Type B pancreatic cell (in vitro differentiated cells): ENCODE data around the gene TMEM139. TPM values are rescaled to one million over a fixed set of nuclear protein-coding genes. Genes with fewer than 3 reads are reported as not detected.

Experiments
- DNase-seq: peaks from one replicate; pipeline ENCODE4 v3.0.0; 2021; ENCODE audit warnings: mixed read lengths; ENCODE audit not compliant: unreplicated experiment; ENCODE audit errors: extremely low spot score
- H3K27ac Mint-ChIP-seq: 2 replicates; pipeline ENCODE4 v1.8.0; 2021; ENCODE audit warnings: mild to moderate bottlenecking, mixed read lengths
- H3K27me3 Mint-ChIP-seq: 2 replicates; pipeline ENCODE4 v1.8.0; 2021; ENCODE audit warnings: mixed read lengths
- H3K36me3 Mint-ChIP-seq: 2 replicates; pipeline ENCODE4 v1.8.0; 2021; ENCODE audit warnings: mixed read lengths
- H3K4me1 Mint-ChIP-seq: one replicate; pipeline ENCODE4 v1.8.0; 2021; ENCODE audit warnings: mixed read lengths; ENCODE audit not compliant: unreplicated experiment
- H3K4me3 Mint-ChIP-seq: 2 replicates; pipeline ENCODE4 v1.8.0; 2021; ENCODE audit warnings: mild to moderate bottlenecking, mixed read lengths
- H3K9me3 Mint-ChIP-seq: 2 replicates; pipeline ENCODE4 v1.8.0; 2021; ENCODE audit warnings: mixed read lengths
- total RNA-seq: library from RNA; stranded (reverse); gene quantifications from 2 replicates; pipeline ENCODE4 v1.2.1, GENCODE V29; 2021; ENCODE audit warnings: low replicate concordance
- TF ChIP-seq, protein P1 (sequence below): fragments of 200-600 bp; sonication (generic); conservative IDR thresholded peaks from 2 replicates; pipeline ENCODE4 v1.5.0; 2021; ENCODE audit warnings: antibody characterized with exemption, mild to moderate bottlenecking

The TMEM139 gene
- total RNA-seq, 1 donor from 2014 or later, result 2.6 TPM

GRCh38 chr7:143244321-143244720, 40.4 kb upstream of the TMEM139 start:
- H3K4me1 Mint-ChIP-seq, result peaks cover 21% of the 10 kb centered on the region
- no peak for DNase-seq
- H3K27ac Mint-ChIP-seq, result no peak overlapping the region
- H3K27me3 Mint-ChIP-seq, result no peaks in the 10 kb centered on the region
- H3K36me3 Mint-ChIP-seq, result no peaks in the 10 kb centered on the region
- TF ChIP-seq, protein P1, sequence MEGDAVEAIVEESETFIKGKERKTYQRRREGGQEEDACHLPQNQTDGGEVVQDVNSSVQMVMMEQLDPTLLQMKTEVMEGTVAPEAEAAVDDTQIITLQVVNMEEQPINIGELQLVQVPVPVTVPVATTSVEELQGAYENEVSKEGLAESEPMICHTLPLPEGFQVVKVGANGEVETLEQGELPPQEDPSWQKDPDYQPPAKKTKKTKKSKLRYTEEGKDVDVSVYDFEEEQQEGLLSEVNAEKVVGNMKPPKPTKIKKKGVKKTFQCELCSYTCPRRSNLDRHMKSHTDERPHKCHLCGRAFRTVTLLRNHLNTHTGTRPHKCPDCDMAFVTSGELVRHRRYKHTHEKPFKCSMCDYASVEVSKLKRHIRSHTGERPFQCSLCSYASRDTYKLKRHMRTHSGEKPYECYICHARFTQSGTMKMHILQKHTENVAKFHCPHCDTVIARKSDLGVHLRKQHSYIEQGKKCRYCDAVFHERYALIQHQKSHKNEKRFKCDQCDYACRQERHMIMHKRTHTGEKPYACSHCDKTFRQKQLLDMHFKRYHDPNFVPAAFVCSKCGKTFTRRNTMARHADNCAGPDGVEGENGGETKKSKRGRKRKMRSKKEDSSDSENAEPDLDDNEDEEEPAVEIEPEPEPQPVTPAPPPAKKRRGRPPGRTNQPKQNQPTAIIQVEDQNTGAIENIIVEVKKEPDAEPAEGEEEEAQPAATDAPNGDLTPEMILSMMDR, result no peak
- no peak overlapping the region for H3K4me3 Mint-ChIP-seq
- peaks cover 5% of the 10 kb centered on the region for H3K9me3 Mint-ChIP-seq

GRCh38 chr7:143245123-143245522, 39.6 kb upstream of the TMEM139 start:
- H3K4me3 Mint-ChIP-seq, result no peak overlapping the region
- no peak overlapping the region for H3K27ac Mint-ChIP-seq
- no peak for DNase-seq
- no peaks in the 10 kb centered on the region for H3K36me3 Mint-ChIP-seq
- no peaks in the 10 kb centered on the region for H3K27me3 Mint-ChIP-seq
- TF ChIP-seq, protein P1, result no peak
- H3K9me3 Mint-ChIP-seq, result peaks cover 5% of the 10 kb centered on the region
- H3K4me1 Mint-ChIP-seq, result peaks cover 20% of the 10 kb centered on the region

GRCh38 chr7:143247372-143247771, 37.4 kb upstream of the TMEM139 start:
- no peaks in the 10 kb centered on the region for H3K36me3 Mint-ChIP-seq
- H3K4me3 Mint-ChIP-seq, result no peak overlapping the region
- TF ChIP-seq, protein P1, result no peak
- H3K27ac Mint-ChIP-seq, result no peak overlapping the region
- DNase-seq, result no peak
- H3K27me3 Mint-ChIP-seq, result no peaks in the 10 kb centered on the region
- peaks cover 12% of the 10 kb centered on the region for H3K4me1 Mint-ChIP-seq
- H3K9me3 Mint-ChIP-seq, result peaks cover 5% of the 10 kb centered on the region

GRCh38 chr7:143248761-143249354, 35.9 kb upstream of the TMEM139 start:
- peak overlapping the region; percentile 59 for H3K27ac Mint-ChIP-seq

GRCh38 chr7:143250199-143250598, 34.6 kb upstream of the TMEM139 start:
- Mint-ChIP-seq H3K9me3 (peaks cover 5% of the 10 kb centered on the region), H3K4me1 (no peaks in the 10 kb centered on the region), H3K36me3 (no peaks in the 10 kb centered on the region), H3K27ac (no peak overlapping the region), H3K4me3 (no peak overlapping the region), H3K27me3 (no peaks in the 10 kb centered on the region)
- TF ChIP-seq, protein P1, result no peak
- no peak for DNase-seq

More at GRCh38 chr7:143248761-143249354, 35.9 kb upstream of the TMEM139 start:
- H3K36me3 Mint-ChIP-seq, result no peaks in the 10 kb centered on the region
- TF ChIP-seq, protein P1, result no peak
- H3K4me1 Mint-ChIP-seq, result peaks cover 2% of the 10 kb centered on the region
- no peak for DNase-seq
- no peaks in the 10 kb centered on the region for H3K27me3 Mint-ChIP-seq
- peaks cover 5% of the 10 kb centered on the region for H3K9me3 Mint-ChIP-seq
- no peak overlapping the region for H3K4me3 Mint-ChIP-seq
